RWPE2 (cell line): ENCODE data around the gene SLC36A1.
A peak's percentile ranks its signal among the peaks of the same experiment; 100 is the strongest.

ENCODE experiments used
- ATAC-seq: fragments of 200-7000 bp; cut with Tn5 transposase; 3 replicates; pipeline ENCODE4 v1.9.1; 2021; ENCODE audit warnings: low read depth
- DNase-seq: peaks from one replicate; pipeline ENCODE4 v3.0.0-alpha.2; 2020; ENCODE audit warnings: low spot score
- H3K27ac ChIP-seq: fragments of 450-650 bp; 2 replicates; pipeline ENCODE4 v1.5.1; 2017; ENCODE audit warnings: mild to moderate bottlenecking; ENCODE audit not compliant: poor library complexity, severe bottlenecking
- H3K27me3 ChIP-seq: fragments of 250-450 bp; sonication (Bioruptor Pico); 2 replicates; pipeline ENCODE4 v1.5.1; 2021; ENCODE audit warnings: mild to moderate bottlenecking, moderate library complexity; ENCODE audit not compliant: insufficient read depth, poor library complexity, severe bottlenecking
- H3K36me3 ChIP-seq: fragments of 250-450 bp; sonication (Bioruptor Pico); 2 replicates; pipeline ENCODE4 v1.5.1; 2020; ENCODE audit warnings: low read depth, mild to moderate bottlenecking, moderate library complexity
- H3K4me1 ChIP-seq: fragments of 250-450 bp; sonication (Bioruptor Pico); 2 replicates; pipeline ENCODE4 v1.5.1; 2021; ENCODE audit warnings: mild to moderate bottlenecking, moderate library complexity; ENCODE audit not compliant: insufficient read depth, poor library complexity, severe bottlenecking
- H3K4me3 ChIP-seq: fragments of 250-450 bp; sonication (Bioruptor Pico); 2 replicates; pipeline ENCODE4 v1.5.1; 2021; ENCODE audit warnings: mild to moderate bottlenecking, moderate library complexity; ENCODE audit not compliant: severe bottlenecking
- H3K9me3 ChIP-seq: fragments of 250-450 bp; sonication (Bioruptor Pico); 2 replicates; pipeline ENCODE4 v1.5.1; 2021; ENCODE audit warnings: mild to moderate bottlenecking, moderate library complexity; ENCODE audit not compliant: severe bottlenecking
- CTCF ChIP-seq: fragments of 450-650 bp; IDR thresholded peaks from one replicate; pipeline ENCODE4 v1.5.1; 2017; ENCODE audit warnings: mild to moderate bottlenecking, moderate library complexity; ENCODE audit not compliant: poor library complexity, severe bottlenecking

SLC36A1 gene

GRCh38 chr5:151509231-151509630, 61.8 kb downstream of the SLC36A1 start:
- H3K4me3 ChIP-seq: no peak overlapping the region
- peaks cover 88% of the 10 kb centered on the region for H3K36me3 ChIP-seq
- peak overlapping the region; percentile 70 for H3K27ac ChIP-seq
- no peak for TF ChIP-seq CTCF
- peak; percentile 97 for ATAC-seq
- H3K27me3 ChIP-seq: no peaks in the 10 kb centered on the region
- H3K9me3 ChIP-seq: no peaks in the 10 kb centered on the region
- DNase-seq: peak; percentile 86
- H3K4me1 ChIP-seq: peaks cover 19% of the 10 kb centered on the region

GRCh38 chr5:151509836-151510235, 62.4 kb downstream of the SLC36A1 start:
- no peaks in the 10 kb centered on the region for H3K27me3 ChIP-seq
- H3K9me3 ChIP-seq: no peaks in the 10 kb centered on the region
- peaks cover 19% of the 10 kb centered on the region for H3K4me1 ChIP-seq
- TF ChIP-seq CTCF: no peak
- no peak overlapping the region for H3K4me3 ChIP-seq
- H3K36me3 ChIP-seq: peaks cover 91% of the 10 kb centered on the region
- DNase-seq (no peak), ATAC-seq (no peak)
- H3K27ac ChIP-seq: peak overlapping the region; percentile 70

GRCh38 chr5:151517122-151517920, 69.9 kb downstream of the SLC36A1 start:
- Histone ChIP-seq H3K9me3 (no peaks in the 10 kb centered on the region), H3K36me3 (peaks cover 90% of the 10 kb centered on the region), H3K4me3 (no peak overlapping the region), H3K27me3 (no peaks in the 10 kb centered on the region), H3K4me1 (no peaks in the 10 kb centered on the region), H3K27ac (no peak overlapping the region)
- DNase-seq (no peak), ATAC-seq (no peak)
- no peak for TF ChIP-seq CTCF

GRCh38 chr5:151520294-151520693, 72.9 kb downstream of the SLC36A1 start:
- no peaks in the 10 kb centered on the region for H3K27me3 ChIP-seq
- H3K4me3 ChIP-seq: no peak overlapping the region
- H3K9me3 ChIP-seq: no peaks in the 10 kb centered on the region
- DNase-seq (no peak), ATAC-seq (peak; percentile 10; the same call in 1 of the 3 replicates)
- H3K4me1 ChIP-seq: no peaks in the 10 kb centered on the region
- H3K36me3 ChIP-seq: peaks cover 93% of the 10 kb centered on the region
- no peak overlapping the region for H3K27ac ChIP-seq
- peak; percentile 21 for TF ChIP-seq CTCF

GRCh38 chr5:151522226-151522625, 74.8 kb downstream of the SLC36A1 start:
- Histone ChIP-seq H3K4me3 (no peak overlapping the region), H3K36me3 (peaks cover 95% of the 10 kb centered on the region), H3K27me3 (no peaks in the 10 kb centered on the region), H3K27ac (no peak overlapping the region), H3K9me3 (no peaks in the 10 kb centered on the region), H3K4me1 (no peaks in the 10 kb centered on the region)
- TF ChIP-seq CTCF: no peak
- DNase-seq: no peak
- ATAC-seq: no peak
